GM19372 (cell line): ENCODE measurements around the gene NECAB3.
"Not testable (repeated sequence)": the region's sequence is repeated elsewhere in the genome, so short reads cannot be mapped to it uniquely, and the experiment has no call there.

Source experiments
- ATAC-seq: cut with Tn5 transposase; IDR thresholded peaks from one replicate; pipeline ENCODE4 v1.9.1; 2021; ENCODE audit warnings: mild to moderate bottlenecking, low read depth, moderate library complexity; ENCODE audit not compliant: unreplicated experiment

NECAB3 gene

DNA sequence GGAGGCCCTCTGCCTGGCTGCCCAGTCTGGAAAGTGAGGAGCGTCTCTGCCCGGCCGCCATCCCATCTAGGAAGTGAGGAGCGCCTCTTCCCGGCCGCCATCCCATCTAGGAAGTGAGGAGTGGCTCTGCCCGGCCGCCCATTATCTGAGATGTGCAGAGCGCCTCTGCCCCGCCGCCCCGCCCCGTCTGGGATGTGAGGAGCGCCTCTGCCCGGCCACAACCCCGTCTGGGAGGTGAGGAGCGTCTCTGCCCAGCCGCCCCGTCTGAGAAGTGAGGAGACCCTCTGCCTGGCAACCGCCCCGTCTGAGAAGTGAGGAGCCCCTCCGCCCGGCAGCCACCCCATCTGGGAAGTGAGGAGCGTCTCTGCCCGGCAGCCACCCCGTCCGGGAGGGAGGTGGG is 24.7 kb upstream of the NECAB3 start:
- not testable (repeated sequence) for ATAC-seq

DNA sequence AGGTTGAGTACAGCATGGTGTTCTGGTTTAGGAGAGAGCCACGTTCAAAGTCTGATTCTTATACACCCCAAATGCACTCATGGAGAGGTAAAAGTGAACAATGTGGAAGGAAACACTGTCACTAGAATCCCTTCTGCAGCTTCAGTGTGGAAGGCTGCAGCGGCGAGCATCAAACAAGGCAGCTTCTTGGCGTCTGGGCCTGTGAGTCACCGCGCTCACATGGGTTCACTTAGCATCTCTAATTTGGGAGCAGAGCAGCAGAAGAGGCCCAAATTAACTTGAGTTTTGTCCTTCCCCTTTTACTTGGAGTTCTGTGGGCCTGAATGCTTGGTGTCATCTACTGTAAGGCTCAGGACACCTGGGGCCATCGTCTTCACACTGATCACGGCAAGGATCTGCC is 22.9 kb upstream of the NECAB3 start:
- ATAC-seq: no peak

DNA sequence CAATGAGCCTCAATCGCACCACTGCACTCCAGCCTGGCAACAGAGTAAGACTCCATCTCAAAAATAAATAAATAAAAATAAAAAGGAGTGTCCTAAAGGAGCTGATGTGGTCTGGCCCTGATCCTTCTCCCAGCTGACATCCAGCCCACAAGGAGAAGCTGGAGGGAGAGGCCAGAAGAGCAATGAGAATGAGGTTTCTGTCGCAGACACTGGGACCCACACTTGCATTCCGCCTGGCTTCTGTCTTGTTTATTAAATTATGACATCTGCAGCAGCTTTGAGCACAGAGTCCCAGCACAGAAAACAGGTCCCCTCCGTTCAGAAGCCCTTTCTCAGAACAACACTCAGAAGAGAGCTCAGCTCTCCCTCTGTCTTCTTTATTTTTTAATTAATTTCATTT is 22.2 kb upstream of the NECAB3 start:
- ATAC-seq: no peak

DNA sequence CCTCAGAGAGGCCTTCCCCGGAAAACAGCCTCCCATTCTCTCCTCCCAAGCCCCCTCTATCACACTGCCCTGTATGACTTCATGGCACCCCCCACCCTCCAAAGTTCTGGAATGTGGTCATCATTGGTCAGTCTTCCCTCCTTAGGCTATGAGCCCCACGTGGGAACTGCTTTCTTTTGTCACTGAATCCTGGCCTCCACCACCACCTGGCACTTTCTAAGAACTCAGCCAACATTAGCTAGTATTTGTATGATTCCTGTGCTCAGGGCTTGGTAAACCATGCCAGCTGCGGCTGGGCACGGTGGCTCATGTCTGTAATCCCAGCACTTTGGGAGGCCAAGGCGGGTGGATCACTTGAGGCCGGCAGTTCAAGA is 20.4 kb upstream of the NECAB3 start:
- ATAC-seq: no peak

DNA sequence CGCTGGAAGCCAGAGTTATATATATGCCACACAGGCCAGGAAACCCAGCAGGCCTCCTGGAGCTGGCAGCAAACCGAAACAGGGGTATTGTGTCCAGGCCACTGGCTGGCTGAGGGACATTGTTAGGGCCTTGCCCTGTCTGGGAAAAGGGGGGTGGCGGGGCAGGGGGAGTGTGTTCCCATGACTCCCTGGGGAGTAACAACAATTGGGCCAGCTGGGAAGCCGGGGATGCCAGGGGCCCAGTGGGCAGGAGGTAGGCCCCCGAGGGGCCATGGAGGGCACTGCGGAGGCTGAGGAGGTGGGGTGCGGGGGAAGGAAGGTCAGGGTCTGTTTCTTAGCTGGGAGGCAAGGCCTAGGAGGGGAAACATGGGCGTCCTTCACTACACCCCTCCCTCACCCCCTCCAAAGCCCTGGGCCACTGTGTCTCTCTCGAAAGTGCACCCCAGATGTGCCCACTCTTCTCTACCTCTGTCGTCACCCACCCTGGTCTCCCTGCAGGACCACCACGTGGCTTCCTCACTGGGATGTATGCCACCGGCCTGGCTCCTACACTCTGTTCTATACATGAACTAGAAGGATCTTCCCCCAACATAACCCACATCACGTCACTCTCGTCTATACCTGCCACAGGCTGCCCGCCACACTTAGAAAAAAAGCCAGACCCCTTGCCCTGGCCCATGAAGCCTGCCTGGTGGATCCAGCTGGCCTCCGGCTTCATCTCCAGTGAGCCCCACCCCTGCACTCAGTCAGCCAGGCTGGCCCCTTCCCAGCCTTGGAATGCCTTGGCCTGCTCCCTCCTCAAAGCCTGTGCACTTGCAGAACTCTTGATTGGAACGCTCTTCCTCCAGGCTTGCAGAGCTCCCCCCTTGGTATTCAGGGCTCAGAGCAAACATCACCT is 19.8 kb upstream of the NECAB3 start:
- no peak for ATAC-seq

DNA sequence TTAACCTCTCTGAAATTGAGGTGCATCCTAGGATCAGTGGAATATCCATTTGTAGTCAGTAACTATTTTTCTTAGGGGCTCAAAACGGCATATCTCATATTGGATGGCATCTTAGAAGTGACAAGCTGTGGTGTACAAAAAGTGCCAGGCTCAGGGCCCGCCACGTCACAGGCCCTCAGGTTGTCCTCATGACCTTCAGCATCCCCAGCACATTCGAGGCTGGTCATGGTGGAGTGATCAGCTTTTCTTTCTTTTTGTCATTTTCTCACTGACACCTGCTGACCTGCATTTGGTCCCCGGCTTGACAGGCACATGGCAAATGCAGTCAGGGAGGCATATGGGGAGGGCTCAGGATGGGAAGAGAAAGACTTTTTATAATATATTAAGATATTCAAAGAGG is 19.1 kb upstream of the NECAB3 start:
- ATAC-seq: no peak

DNA sequence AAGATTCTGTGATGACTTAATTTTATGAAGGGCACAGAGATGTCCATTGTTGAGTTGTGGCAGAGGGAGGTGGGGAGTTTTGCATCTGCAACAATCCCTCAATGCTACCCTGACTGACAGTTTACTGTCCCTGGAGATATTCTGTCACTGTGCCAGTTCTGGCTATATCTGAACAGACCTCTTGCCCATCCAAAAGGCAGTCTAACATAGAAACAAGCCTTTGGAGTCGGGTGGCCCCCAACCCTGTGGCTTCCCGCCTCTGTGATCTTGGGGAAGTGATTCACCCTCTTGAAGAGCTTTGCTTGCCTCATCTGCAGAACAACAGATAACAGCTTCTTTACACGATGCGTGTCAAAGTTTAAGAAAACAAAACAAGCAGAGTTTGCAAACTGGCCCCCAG is 15.7 kb upstream of the NECAB3 start:
- no peak for ATAC-seq

DNA sequence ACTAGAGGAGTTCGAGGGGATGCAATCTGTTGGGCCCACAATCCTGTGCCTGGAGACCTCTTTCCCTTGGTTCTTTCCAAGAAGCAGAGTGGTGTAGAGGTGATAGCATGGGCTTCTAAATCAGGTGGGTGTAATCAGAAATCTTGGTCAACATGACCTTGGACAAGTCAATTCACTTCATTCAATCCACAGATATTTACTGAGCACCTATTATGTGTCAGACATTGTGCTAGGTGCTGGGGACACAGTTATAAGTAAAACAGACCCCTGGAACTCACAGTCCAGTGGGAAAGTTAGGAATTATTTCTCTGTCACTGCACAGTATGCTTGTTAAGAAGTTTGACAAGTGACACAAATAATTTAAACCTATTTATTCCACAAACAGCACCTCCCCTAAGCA is 15.3 kb upstream of the NECAB3 start:
- no peak for ATAC-seq

DNA sequence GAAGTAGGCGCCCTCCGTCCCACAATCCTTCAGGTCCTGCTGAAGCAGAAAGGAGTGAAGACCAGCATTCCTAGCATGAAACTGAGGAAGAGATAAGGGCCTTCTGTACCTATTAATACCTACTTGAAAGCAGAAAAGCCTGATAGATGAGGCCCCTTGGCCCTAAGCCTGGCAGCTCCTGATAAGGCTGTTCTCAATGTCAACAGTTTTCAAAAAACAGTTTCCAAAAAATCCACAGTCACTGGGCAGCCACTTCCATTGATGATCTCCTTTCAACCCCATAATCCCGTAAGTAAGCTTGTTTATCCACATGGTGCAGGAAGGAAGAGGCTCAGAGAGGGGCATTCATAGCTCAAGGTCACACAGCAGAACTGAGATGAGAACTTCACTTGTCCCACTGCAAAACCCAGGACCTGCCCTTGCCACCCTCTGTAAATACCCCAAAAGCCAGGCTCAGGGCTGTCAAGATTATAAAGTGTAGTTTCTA is 14.8 kb upstream of the NECAB3 start:
- no peak for ATAC-seq

DNA sequence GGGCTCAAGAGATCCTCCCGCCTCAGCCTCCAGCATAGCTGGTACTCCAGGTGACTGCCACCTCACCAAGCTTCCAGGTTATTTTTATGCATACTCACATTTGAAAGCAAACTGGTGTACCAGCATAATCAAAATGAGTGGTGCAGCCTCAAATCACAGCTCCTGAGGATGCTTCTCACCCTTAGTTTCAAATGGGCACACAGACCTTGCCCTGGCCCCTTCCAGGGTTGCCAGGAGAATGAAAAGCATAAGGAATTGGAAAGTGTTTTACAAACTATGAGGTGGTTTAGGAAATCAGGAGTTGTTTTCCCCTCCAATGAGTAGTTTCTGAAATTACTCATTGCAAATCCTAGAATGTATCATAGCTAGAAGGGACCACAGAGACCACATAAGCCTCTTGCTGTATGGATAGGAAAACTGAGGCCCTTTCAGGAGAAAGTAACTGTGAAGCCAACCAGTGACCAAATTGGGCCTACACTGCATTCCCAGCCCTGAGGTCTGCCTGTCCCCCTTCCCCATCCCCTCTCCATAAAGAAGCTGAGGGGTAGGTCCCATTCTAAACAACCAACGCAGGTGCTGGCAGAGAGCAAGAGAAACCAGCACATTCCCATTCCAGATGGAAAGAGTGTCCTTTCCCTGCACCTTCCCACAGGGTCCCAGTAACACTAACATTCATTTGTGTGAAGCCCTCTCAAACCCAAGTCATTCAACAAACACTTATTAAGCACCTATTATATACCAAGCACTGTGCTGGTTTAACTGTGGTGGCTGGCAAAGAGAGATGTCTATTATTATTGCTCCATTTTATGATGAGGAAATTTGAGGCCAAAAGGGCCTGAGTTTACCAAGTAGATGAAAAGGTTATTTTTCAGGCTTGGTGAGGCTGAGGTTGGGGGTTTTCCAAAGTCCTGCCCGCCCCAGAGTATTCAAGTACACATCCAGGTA is 14.0 kb upstream of the NECAB3 start:
- no peak for ATAC-seq

DNA sequence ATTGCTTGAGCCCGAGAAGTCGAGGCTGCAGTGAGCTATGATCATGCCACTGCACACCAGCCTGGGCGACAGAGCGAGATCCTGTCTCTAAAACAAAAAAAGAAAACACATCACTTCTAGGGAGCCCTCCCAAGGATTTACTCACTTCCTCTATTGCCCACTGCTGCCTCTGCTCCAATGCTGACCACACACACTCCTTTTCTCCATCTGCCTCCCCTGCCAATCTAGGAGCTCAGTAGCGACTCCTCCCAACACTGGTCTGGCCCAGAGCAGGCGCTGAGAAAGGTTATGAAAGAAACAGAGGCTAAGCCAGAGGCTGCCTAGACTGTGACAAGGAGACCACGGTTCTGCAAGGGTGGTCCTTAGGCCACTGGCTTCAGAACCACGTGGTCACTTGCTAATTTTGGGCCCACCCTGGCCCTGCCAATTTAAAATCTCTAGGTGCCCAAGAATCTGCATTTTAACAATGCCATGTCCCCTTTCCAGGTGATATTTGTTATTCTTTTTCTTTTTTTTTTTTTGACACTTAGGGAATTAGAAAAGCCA is 13.2 kb upstream of the NECAB3 start:
- no peak for ATAC-seq

DNA sequence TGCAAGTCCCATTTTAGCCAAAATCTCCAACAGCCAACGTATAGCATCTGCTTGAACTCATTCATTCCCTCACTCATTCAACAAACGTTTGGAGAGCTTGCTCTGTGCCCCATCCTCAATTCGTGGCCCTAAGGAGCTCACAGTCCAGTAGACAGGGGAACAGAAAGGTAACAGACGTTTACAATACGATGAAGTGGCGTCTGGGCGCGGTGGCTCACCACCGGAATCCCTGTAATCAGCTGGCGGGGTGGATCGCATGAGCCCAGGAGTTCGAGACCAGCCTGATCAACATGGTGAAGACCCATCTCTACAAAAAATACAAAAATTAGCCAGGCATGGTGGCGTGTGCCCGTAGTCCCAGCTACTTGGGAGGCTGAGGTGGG is 12.7 kb upstream of the NECAB3 start:
- no peak for ATAC-seq

DNA sequence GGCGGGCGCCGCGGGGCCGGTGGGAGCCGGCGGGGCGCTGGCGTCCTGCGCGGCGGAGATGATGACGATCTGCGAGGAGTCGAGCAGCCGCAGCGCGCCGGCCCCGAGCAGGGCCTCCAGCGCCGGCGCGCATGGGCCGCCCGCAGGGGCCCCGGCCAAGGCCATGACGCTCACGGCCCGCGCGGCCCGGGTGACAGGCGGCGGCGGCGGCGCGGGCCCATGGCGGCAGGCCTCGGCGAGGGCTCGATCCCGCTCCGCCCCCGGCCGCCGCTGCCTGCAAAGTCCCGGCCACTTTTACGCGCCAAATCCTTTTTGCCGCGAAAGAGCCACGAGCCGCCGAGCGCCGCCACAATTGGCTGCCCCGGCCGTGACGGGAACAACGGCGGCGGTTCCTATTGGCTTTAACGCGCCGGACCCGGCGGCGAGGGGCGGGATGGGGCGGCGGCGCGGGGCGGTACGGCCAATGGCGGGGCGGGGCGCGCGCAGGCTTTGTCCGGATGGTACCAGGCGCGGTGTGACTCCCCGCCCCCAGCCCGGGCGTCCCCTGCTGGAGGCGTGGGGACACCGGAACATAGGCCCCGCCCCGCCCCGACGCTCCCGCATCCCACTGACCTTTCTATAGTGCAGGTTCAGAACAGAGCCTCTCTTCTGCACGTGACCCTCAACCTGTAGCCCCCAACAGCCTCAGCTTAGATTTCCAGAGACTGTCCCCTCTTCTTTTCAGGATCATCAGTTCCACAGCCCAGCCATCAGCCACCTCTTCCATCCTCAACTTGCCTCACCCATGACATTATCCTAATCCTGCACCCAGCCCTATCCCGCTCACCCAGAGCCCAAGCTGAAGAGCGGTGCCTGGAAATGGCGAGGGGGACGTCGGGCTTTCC is 12.1 kb upstream of the NECAB3 start, which contains the start of gene E2F1:
TSS of gene E2F1 (minus strand) at position 286 of the 884 bp plus-strand sequence. CDS start at position 165, 121 bp downstream.
- peak; percentile 87 for ATAC-seq

DNA sequence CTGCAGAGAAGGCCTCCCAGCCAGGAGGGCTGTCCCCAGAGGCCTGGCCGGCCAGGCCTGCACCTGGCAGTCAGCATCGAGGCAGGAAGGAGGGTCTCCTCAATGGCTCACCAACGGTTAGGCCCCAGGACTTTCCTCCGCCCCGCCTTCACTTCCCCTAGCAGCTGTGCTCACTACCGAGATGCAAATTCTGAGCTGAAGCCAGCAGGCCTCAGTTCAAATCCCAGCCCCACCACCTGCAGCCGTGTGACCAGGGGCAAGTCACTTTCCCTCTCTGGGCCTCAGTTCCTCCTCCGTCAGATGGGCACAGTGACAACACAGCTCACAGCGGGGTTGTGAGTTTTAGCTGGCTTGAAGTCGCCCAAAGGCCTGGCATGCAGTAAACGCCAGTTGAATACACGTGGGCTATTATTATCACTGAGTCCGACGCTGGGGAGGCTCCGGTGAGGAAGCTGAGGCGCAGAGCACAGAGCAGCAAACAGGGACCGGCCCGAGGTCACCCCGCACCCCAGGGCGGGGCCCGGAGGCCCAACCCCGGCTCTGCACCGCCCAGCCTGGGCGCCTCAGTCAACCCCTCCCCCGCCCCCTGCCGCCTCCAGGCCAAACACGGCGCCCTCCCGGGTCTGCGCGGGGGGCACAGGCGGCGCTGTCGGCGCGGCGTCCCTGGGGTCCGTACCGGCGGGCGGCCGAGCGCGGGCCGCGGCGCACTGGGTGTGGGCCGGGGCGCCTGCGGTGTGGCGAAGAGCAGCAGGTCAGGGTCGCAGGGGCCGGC is 11.3 kb upstream of the NECAB3 start:
- ATAC-seq: peak; percentile 39

DNA sequence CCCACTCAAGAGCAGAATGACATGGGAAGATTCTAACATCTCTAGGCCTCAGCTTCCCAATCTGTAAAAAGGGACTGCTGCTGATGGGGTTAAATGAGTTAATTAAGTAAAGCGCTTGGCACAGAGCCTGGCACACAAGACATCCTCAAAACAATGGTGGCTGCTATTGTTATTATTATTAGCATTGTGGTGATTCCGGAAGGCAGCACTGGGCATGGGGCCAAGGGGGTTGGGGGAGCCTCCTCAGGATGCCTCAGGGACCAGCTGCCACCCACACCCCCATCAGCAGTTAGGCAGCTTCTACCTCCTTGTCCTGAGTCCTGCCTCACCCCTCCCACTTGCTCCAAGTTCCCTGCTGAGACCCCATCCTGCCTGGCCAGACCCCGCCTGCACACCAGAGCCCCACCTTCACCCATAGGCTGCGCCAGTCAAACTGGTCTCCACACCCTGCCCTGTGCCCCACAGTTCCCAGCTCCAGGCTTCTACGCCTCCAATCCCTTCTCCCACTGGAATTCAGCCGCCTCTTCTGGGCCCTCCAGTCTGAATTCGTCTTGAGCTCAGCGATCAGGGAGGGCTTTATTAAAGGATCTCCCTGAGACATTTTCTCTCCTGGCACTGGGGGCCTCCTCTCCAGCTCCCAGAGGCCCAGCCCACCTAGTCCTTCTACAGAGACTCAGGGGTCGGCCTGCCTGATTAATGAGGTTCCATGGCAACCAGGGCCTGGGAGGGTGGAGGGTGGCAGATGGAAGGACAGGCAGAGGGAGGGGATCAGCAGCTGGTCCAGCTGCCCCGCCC is 10.5 kb upstream of the NECAB3 start:
- no peak for ATAC-seq

DNA sequence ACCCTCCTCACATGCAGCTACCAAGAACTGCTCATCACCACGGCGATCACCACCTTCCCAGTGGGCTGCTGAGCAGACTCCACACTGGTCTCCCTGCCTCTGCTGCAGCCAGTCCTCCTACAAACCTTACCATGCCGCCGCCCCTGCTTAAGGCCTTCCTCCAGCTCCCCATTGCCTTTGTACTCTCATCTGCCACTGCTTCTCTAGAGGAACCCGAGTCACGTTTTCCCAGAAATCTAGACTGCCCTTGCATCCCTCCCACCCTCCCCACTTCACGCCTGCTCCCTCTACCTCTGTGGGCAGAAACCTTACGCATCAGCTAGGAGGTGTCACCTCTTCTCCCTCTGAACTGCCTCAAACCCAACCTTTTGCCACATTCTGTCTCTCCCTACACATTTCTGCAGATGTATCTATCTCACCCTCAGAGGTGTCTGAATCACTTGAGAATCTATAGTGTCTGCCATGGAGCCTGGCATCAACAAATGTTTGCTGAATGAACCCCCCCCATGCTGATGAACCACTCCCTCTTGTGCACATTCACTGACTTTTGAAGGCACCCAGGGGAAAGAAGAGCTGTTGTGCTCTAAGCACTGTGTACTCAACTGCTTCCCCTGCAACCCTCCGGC is 7.6 kb upstream of the NECAB3 start:
- ATAC-seq: no peak

DNA sequence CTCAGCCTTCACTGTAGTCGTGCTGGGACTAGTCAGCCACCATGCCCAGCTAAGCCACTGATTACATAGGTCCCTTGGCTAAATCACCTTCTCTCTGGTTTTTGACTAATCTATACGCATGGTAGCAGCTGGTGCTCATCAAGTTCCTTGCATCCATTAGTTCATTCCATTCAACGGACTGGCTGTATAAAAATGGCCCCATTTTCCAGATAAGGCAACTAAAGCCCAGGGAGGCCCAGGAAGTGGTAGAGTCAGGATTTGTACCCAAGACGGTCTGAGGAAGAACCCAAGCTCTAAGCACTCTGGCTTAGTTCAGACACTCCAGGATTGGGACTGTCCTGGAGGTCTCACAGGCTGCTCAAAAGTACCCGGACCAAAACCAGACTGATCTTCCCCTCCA is 7.1 kb upstream of the NECAB3 start:
- ATAC-seq: no peak

DNA sequence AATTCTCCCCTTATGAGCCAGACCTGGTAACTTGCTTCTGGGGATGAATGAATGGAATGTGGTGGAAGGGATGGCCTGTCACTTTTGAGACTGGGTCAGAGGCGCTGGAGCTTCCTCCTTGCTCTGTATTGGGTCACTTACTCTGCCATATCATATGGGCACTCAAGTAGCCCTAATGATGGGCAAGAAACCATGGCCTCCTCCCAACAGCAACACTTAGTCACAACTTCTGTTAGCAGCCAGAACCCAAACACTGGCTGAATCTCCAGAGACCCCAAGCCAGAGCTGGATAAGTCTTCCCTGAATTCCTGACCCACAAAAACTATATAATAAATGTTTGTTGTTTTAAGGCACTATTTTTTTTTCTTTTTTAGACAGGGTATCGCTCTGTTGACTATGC is 6.5 kb upstream of the NECAB3 start:
- ATAC-seq: no peak
